Brain microvascular endothelial cell (primary cell): ENCODE results near the gene GCH1.

ENCODE experiments used
- DNase-seq: peaks from one replicate; pipeline ENCODE4 v3.0.0-alpha.2; 2020
- H3K27ac ChIP-seq: fragments of 250-450 bp; sonication (Bioruptor Pico); 2 replicates; pipeline ENCODE4 v1.5.1; 2020; ENCODE audit warnings: mild to moderate bottlenecking, moderate library complexity
- H3K27me3 ChIP-seq: fragments of 250-450 bp; sonication (Bioruptor Pico); replicated peaks from 2 replicates; pipeline ENCODE4 v1.5.1; 2020; ENCODE audit warnings: mild to moderate bottlenecking
- H3K36me3 ChIP-seq: fragments of 250-450 bp; sonication (Bioruptor Pico); replicated peaks from 2 replicates; pipeline ENCODE4 v1.5.1; 2020; ENCODE audit warnings: mild to moderate bottlenecking
- H3K4me3 ChIP-seq: 2 replicates; pipeline ENCODE4 v1.5.1; 2011; ENCODE audit warnings: low read depth, mild to moderate bottlenecking, control low read depth, low read length, moderate library complexity
- in situ Hi-C: cut with HindIII; loops from 2 replicates; pipeline ENCODE4 v1.10.0; 2017; ENCODE audit warnings: low sequenced_read_pairs, low pct_ligation_motif_present
- TF ChIP-seq, protein P1 (sequence below): IDR thresholded peaks from 2 replicates; pipeline ENCODE4 v1.5.1; 2011; ENCODE audit warnings: low read depth, mild to moderate bottlenecking, moderate library complexity, low read length, control low read depth, inconsistent platforms; ENCODE audit errors: missing control alignments

The GCH1 gene

GRCh38 chr14:54853339-54853738 is 49.3 kb downstream of the GCH1 start:
- DNase-seq, result no peak
- H3K27me3 ChIP-seq, result no peaks in the 10 kb centered on the region
- in situ Hi-C loops, result no loop called here
- H3K36me3 ChIP-seq, result no peaks in the 10 kb centered on the region
- H3K4me3 ChIP-seq, result no peak overlapping the region
- TF ChIP-seq, protein P1, sequence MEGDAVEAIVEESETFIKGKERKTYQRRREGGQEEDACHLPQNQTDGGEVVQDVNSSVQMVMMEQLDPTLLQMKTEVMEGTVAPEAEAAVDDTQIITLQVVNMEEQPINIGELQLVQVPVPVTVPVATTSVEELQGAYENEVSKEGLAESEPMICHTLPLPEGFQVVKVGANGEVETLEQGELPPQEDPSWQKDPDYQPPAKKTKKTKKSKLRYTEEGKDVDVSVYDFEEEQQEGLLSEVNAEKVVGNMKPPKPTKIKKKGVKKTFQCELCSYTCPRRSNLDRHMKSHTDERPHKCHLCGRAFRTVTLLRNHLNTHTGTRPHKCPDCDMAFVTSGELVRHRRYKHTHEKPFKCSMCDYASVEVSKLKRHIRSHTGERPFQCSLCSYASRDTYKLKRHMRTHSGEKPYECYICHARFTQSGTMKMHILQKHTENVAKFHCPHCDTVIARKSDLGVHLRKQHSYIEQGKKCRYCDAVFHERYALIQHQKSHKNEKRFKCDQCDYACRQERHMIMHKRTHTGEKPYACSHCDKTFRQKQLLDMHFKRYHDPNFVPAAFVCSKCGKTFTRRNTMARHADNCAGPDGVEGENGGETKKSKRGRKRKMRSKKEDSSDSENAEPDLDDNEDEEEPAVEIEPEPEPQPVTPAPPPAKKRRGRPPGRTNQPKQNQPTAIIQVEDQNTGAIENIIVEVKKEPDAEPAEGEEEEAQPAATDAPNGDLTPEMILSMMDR, result no peak
- H3K27ac ChIP-seq, result no peak overlapping the region

DNA sequence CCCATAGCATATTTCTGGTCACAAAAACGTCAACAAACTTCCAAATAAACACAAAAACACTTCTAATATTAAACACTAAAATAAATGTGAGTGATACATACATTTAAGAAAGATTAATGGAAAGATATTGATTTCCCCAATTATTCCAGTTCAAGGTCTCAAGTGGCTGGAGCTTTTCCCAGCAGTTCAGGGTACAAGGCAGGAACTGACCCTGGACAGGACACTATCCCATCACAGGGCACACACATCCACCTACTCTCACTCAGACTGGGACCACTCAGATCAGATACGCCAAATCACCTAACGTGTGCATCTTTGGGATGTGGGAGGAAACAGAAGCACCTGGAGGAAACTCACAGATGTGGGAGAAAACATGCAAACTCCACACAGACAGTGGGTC is 50.4 kb downstream of the GCH1 start:
- TF ChIP-seq, protein P1, result no peak
- H3K27ac ChIP-seq, result no peak overlapping the region
- in situ Hi-C loops, result no loop called here
- H3K36me3 ChIP-seq, result no peaks in the 10 kb centered on the region
- no peaks in the 10 kb centered on the region for H3K27me3 ChIP-seq
- no peak for DNase-seq
- H3K4me3 ChIP-seq, result no peak overlapping the region

DNA sequence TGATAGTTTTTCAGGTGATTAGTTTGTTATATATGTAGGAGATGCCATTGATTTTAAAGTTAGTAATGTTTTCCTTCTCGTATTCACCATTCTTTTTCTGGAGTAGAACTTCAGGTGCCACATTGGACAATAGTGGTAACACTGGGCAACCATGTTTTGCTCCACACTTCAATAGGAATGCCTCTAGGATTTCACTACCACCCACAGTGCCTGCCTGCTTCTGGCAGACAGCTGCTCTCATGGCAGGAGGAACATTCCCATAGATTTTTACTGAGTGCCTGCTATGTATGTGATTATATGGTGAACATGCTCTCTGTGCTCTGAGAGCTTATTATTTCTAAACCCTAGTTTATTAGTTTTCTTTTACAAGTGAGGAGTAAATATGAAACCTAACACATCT is 53.7 kb downstream of the GCH1 start:
- in situ Hi-C loops, result no loop called here
- Histone ChIP-seq H3K36me3 (no peaks in the 10 kb centered on the region), H3K27ac (no peak overlapping the region), H3K27me3 (no peaks in the 10 kb centered on the region), H3K4me3 (no peak overlapping the region)
- no peak for DNase-seq
- TF ChIP-seq, protein P1, result no peak

DNA sequence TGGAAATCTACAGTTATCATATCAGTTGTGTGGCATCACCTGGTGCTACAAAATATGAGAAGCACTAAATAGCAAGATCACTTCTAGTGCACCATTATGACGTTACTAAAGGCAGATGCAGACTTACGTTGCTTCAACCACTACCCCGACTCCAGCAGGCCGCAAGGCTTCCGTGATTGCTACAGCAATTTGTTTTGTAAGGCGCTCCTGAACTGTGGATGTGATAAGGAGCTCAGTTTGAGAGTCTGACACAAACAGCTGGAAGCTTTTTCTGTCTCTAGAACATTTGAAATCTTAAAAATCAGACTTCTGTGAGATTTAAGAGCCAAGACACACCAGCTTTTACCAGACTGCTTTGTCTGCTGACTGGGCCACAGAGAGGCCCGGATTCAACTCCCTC is 57.0 kb downstream of the GCH1 start:
- Histone ChIP-seq H3K36me3 (no peaks in the 10 kb centered on the region), H3K27me3 (no peaks in the 10 kb centered on the region), H3K27ac (no peak overlapping the region), H3K4me3 (no peak overlapping the region)
- in situ Hi-C loops, result no loop called here
- TF ChIP-seq, protein P1, result no peak
- DNase-seq, result no peak

DNA sequence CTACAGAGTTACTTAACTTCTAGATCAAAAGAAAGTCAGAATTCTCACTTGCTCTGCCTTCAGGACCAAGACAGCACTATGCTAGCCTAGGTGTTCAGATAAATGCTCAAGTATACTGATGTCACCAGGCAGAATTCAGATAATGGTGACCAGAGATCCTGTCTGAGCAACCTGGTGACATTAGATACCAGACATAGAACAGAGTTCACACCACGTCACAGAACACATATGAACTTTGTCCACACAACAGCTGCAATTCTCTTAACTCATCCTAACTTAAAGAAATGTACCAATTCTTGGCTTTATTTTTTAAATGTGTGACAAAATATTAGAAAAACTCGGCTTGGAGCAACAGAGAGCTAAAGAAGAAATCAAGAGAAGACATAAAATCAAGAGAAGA is 58.1 kb downstream of the GCH1 start:
- TF ChIP-seq, protein P1, result no peak
- H3K27ac ChIP-seq, result no peak overlapping the region
- H3K4me3 ChIP-seq, result no peak overlapping the region
- in situ Hi-C loops, result no loop called here
- no peak for DNase-seq
- no peaks in the 10 kb centered on the region for H3K27me3 ChIP-seq
- no peaks in the 10 kb centered on the region for H3K36me3 ChIP-seq

GRCh38 chr14:54840798-54841197 is 61.8 kb downstream of the GCH1 start:
- TF ChIP-seq, protein P1, result no peak
- Histone ChIP-seq H3K36me3 (no peaks in the 10 kb centered on the region), H3K4me3 (no peak overlapping the region), H3K27ac (no peak overlapping the region), H3K27me3 (no peaks in the 10 kb centered on the region)
- in situ Hi-C loops, result no loop called here
- DNase-seq, result no peak
